ENCODE measurements around the gene UBTD2.

- no peak for TF ChIP-seq CTCF (IDR thresholded peaks at IDR 0.05)
- no peak for TF ChIP-seq POLR2A (IDR thresholded peaks at IDR 0.05)
These were observed 38.0 kb upstream of the UBTD2 start for GRCh38 chr5:172321593-172321992.
